ENCODE data around the gene LIN7B.

DNA sequence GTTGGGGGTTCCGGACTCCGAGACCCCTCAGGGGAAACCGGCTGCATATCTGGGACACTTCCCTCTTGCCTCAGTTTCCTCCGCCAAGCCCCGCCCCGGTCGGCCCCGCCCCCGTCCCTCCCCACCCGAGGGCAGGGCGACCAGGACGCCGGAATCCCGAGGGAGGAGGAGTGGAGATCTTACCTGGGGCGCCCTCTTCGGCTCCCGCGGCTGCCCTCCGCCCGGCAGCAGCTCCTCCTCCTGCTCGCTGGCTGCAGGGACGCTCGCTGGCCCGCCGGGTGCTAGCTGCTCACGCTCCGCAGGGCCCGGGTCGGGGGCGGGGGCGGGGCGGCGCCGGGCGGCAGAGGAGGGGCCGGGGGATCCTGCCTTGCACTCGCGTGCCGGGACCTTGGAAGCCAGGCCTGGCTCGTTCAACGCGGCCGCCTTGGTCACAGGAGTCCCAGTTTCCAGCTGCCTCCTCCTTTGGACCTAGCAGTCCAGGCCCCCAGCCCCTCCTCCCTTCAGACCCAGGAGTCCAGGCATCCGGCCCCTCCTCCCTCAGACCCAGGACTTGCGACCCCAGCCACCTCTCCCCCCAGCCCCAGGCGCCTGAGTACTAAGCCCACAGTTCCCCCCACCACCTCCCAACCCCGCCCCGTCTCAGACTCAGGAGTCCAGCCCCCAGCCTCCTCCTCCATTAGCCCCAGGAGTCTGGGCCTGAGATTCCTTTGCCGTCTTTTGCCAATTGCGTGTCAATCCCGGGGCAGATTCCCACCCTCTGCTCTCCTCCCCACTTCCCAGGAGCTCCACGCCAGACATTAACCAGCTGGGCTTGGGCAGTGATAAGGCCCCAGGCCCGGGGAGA lies 49.2 kb upstream of the LIN7B start, which contains the start of gene NTF4:
- TF ChIP-seq POLR2AphosphoS5 (IDR thresholded peaks at IDR 0.05; ENCODE audit: borderline replicate concordance, low read depth, low read length) (no peak), EZH2 (IDR thresholded peaks at IDR 0.05) (no peak)
